T-cell (primary cell): ENCODE results near the gene USP48. TPM values are rescaled to one million over a fixed set of nuclear protein-coding genes. Genes with fewer than 3 reads are reported as not detected.
A peak's percentile ranks its signal among the peaks of the same experiment; 100 is the strongest.
"Not testable (repeated sequence)": the region's sequence is repeated elsewhere in the genome, so short reads cannot be mapped to it uniquely, and the experiment has no call there.

Experiments
- ATAC-seq, 4 experiments: fragments of 200-7000 bp in 3 of 4; fragments of 150-1000 bp in 1 of 4; cut with Tn5 transposase; replicated peaks in 1 of 4; 1 replicate in 3 of 4; 2 replicates in 1 of 4; pipeline ENCODE4 v1.10.0; 2021; ENCODE audit warnings: moderate library complexity in 3 of 4, mild to moderate bottlenecking in 2 of 4, moderate number of reproducible peaks in 1 of 4
- CTCF ChIA-PET, 2 donors: fragments of 300-600 bp; sonication (Branson Sonifier 250); formaldehyde crosslinking; loops; one replicate each; lab custom pipeline; 2022; ENCODE audit warnings: antibody characterized with exemption in 2 of 2; lab: Charles Lee
- POLR2A ChIA-PET, 2 donors: fragments of 300-600 bp; sonication (Branson Sonifier 250); formaldehyde crosslinking; loops; one replicate each; lab custom pipeline; 2022; ENCODE audit warnings: antibody characterized with exemption in 2 of 2; lab: Charles Lee
- DNase-seq, 35 experiments: peaks; one replicate each; pipeline versions ENCODE4 v3.0.0 to v3.0.0-alpha.2; 2013 to 2023
- H3K27ac ChIP-seq: one replicate; pipeline ENCODE4 v1.5.1; 2013; ENCODE audit warnings: low read length
- H3K27me3 ChIP-seq, 2 experiments: replicated peaks in 1 of 2; 1 replicate in 1 of 2; 2 replicates in 1 of 2; pipeline versions ENCODE4 v1.6.1 to v1.7.0; 2013; ENCODE audit warnings: low read length in 1 of 2, mixed read lengths in 1 of 2; ENCODE audit not compliant: control insufficient read depth in 2 of 2, insufficient read depth in 2 of 2; ENCODE audit errors: extremely low read depth in 1 of 2
- H3K36me3 ChIP-seq, 2 donors: 1 replicate in 1 of 2; 2 replicates in 1 of 2; pipeline versions ENCODE4 v1.6.1 to v1.7.0; 2013; ENCODE audit warnings: low read length in 1 of 2; ENCODE audit not compliant: control insufficient read depth in 2 of 2, insufficient read depth in 1 of 2; ENCODE audit errors: extremely low read depth in 1 of 2
- H3K4me1 ChIP-seq, 2 experiments: 1 replicate in 1 of 2; 2 replicates in 1 of 2; pipeline versions ENCODE4 v1.6.1 to v1.7.0; 2013; ENCODE audit warnings: low read length in 2 of 2, mixed read lengths in 1 of 2; ENCODE audit not compliant: insufficient read depth in 2 of 2, control insufficient read depth in 1 of 2; ENCODE audit errors: extremely low read depth in 1 of 2
- H3K4me3 ChIP-seq, 2 donors: 1 replicate in 1 of 2; 2 replicates in 1 of 2; pipeline versions ENCODE4 v1.5.1 to v1.7.0; 2013; ENCODE audit warnings: mild to moderate bottlenecking in 2 of 2, low read length in 1 of 2, moderate library complexity in 1 of 2; ENCODE audit not compliant: control insufficient read depth in 1 of 2; ENCODE audit errors: extremely low read depth in 1 of 2
- H3K9me3 ChIP-seq: 2 replicates; pipeline ENCODE4 v1.7.0; 2013
- H3K27ac Mint-ChIP-seq, 2 donors: one replicate each; pipeline ENCODE4 v1.8.0; 2020 to 2021; ENCODE audit warnings: mild to moderate bottlenecking in 2 of 2, mixed read lengths in 2 of 2
- H3K27me3 Mint-ChIP-seq, 2 donors: one replicate each; pipeline ENCODE4 v1.8.0; 2021 to 2022; ENCODE audit warnings: mixed read lengths in 2 of 2
- H3K36me3 Mint-ChIP-seq: one replicate; pipeline ENCODE4 v1.8.0; 2021; ENCODE audit warnings: mixed read lengths
- H3K4me1 Mint-ChIP-seq, 3 donors: one replicate each; pipeline ENCODE4 v1.8.0; 2020 to 2022; ENCODE audit warnings: mixed read lengths in 3 of 3, mild to moderate bottlenecking in 1 of 3
- H3K4me3 Mint-ChIP-seq, 3 donors: one replicate each; pipeline ENCODE4 v1.8.0; 2020 to 2022; ENCODE audit warnings: mild to moderate bottlenecking in 3 of 3, mixed read lengths in 3 of 3, moderate library complexity in 3 of 3
- H3K9me3 Mint-ChIP-seq, 3 donors: one replicate each; pipeline ENCODE4 v1.8.0; 2020 to 2022; ENCODE audit warnings: mixed read lengths in 3 of 3
- WGBS: methylation state at CpG from one replicate; pipeline ENCODE4 v1.1.5; 2013; ENCODE audit warnings: missing lambda C conversion rate; ENCODE audit not compliant: insufficient coverage; 5-methylcytosine and 5-hydroxymethylcytosine counted together
- total RNA-seq, 35 experiments: library from RNA in 6 of 35; stranded (reverse) in 6 of 35; fragments of 120-200 nt in 1 of 35; gene quantifications; one replicate each; pipeline versions ENCODE4 v1.2.1 to v1.2.4 and lab custom pipeline; 2013 to 2026

Gene USP48
- total RNA-seq, 5 donors from 2014 or later (not counting 1 experiment from before 2014, with no cell fraction given) = 65.8 to 95.6 (median 77.5) TPM

DNA sequence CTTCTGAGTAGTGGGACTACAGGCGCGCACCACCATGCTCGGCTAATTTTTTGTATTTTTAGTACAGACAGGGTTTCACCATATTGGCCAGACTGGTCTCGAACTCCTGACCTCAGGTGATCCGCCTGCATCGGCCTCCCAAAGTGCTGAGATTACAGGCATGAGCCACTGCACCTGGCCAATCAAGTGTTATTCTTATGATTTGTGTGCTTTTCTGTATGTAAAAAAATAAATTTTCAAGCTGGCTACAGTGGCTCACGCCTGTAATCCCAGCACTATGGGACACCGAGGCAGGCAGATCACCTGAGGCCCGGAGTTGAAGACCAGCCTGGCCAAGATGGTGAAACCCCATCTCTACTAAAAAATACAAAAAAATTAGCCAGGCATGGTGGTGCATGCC is 12.3 kb downstream of the USP48 start:
- 97% methylated on average over 9 of the region's 9 CpGs for WGBS
- H3K4me3 Mint-ChIP-seq, H3K4me3 ChIP-seq, H3K9me3 ChIP-seq, H3K27ac Mint-ChIP-seq, H3K27me3 ChIP-seq, H3K27ac ChIP-seq, DNase-seq, ATAC-seq, H3K36me3 ChIP-seq, H3K9me3 Mint-ChIP-seq, H3K27me3 Mint-ChIP-seq, H3K36me3 Mint-ChIP-seq: not testable (repeated sequence)
- ChIA-PET CTCF (interaction anchor here in 1 of 2 donors (0.6 kb wide), 1 partner anchor 583 kb away, joined by 6 read pairs; no protein-coding TSS in a partner anchor), POLR2A (interaction anchor here in 1 of 2 donors (0.6 kb wide), 1 partner anchor 29 kb away, joined by 6 read pairs; no protein-coding TSS in a partner anchor)
- H3K4me1 Mint-ChIP-seq = peaks cover 39 to 59% (median 50%) of the 10 kb centered on the region in 3 donors
- peaks cover 0 to 44% of the 10 kb centered on the region in 2 experiments for H3K4me1 ChIP-seq

DNA sequence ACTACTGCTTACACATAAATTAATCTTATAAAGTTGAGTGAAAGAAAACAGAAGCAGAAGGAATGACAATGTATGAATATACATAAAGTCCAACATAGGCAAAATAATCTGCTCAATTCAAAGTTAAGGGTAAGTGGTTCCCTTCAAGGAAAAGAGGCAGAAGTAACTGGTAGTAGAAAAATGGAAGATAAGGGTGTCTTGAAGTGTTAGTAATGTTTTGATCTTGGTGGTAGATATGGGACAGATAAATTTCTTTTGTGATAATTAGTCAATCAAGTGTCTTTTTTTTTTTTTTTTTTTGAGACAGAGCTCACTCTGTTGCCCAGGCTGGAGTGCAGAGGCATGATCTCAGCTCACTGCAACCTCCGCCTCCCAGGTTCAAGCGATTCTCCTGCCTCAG is 12.7 kb downstream of the USP48 start:
- Mint-ChIP-seq H3K36me3 (peaks cover 9% of the 10 kb centered on the region), H3K9me3 (no peaks in the 10 kb centered on the region), H3K4me3 (no peak overlapping the region), H3K27me3 (no peaks in the 10 kb centered on the region), H3K4me1 (peaks cover 42 to 60% (median 50%) of the 10 kb centered on the region in 3 donors), H3K27ac (no peak overlapping the region)
- Histone ChIP-seq H3K27me3 (no peaks in the 10 kb centered on the region), H3K4me1 (peaks cover 0 to 42% of the 10 kb centered on the region in 2 experiments), H3K4me3 (no peak overlapping the region), H3K27ac (no peak overlapping the region), H3K36me3 (no peaks in the 10 kb centered on the region), H3K9me3 (no peaks in the 10 kb centered on the region)
- ChIA-PET POLR2A (interaction anchor here in 1 of 2 donors (0.6 kb wide), 1 partner anchor 29 kb away, joined by 6 read pairs; no protein-coding TSS in a partner anchor), CTCF (interaction anchor here in 1 of 2 donors (0.6 kb wide), 1 partner anchor 583 kb away, joined by 6 read pairs; no protein-coding TSS in a partner anchor)
- WGBS = 100% methylated on average over 2 of the region's 2 CpGs
- ATAC-seq (no peak), DNase-seq (no peak)

GRCh38 chr1:21767106-21767505 is 15.8 kb downstream of the USP48 start:
- WGBS = 100% methylated on average over 4 of the region's 8 CpGs
- peaks cover 42 to 64% (median 59%) of the 10 kb centered on the region in 3 donors for H3K4me1 Mint-ChIP-seq
- H3K27me3 Mint-ChIP-seq, H3K4me3 Mint-ChIP-seq, H3K9me3 ChIP-seq, H3K36me3 Mint-ChIP-seq, H3K36me3 ChIP-seq, CTCF ChIA-PET, H3K27ac ChIP-seq, H3K27ac Mint-ChIP-seq, H3K9me3 Mint-ChIP-seq, H3K4me3 ChIP-seq, DNase-seq, ATAC-seq, POLR2A ChIA-PET, H3K27me3 ChIP-seq: not testable (repeated sequence)
- peaks cover 0 to 26% of the 10 kb centered on the region in 2 experiments for H3K4me1 ChIP-seq

- CTCF ChIA-PET = no interaction called here
- H3K4me3 ChIP-seq = no peak overlapping the region
- ATAC-seq = no peak
- no peaks in the 10 kb centered on the region for H3K36me3 ChIP-seq
- H3K9me3 ChIP-seq = no peaks in the 10 kb centered on the region
- Mint-ChIP-seq H3K27me3 (no peaks in the 10 kb centered on the region), H3K36me3 (peaks cover 9% of the 10 kb centered on the region), H3K9me3 (no peaks in the 10 kb centered on the region), H3K27ac (peak overlapping the region in 1 of 2 donors; percentile 48), H3K4me1 (peaks cover 47 to 64% (median 64%) of the 10 kb centered on the region in 3 donors), H3K4me3 (no peak overlapping the region)
- POLR2A ChIA-PET = no interaction called here
- no peak for DNase-seq
- H3K27me3 ChIP-seq = no peaks in the 10 kb centered on the region
- 100% methylated on average over 1 of the region's 4 CpGs for WGBS
- H3K4me1 ChIP-seq = peaks cover 0 to 30% of the 10 kb centered on the region in 2 experiments
- H3K27ac ChIP-seq = no peak overlapping the region
Observed at GRCh38 chr1:21766210-21766609, 16.7 kb downstream of the USP48 start.

- no peak overlapping the region for H3K4me3 ChIP-seq
- POLR2A ChIA-PET = no interaction called here
- no peaks in the 10 kb centered on the region for H3K9me3 ChIP-seq
- no peak for ATAC-seq
- no peak overlapping the region for H3K4me3 Mint-ChIP-seq
- no peak overlapping the region for H3K27ac ChIP-seq
- no peaks in the 10 kb centered on the region for H3K27me3 Mint-ChIP-seq
- no peaks in the 10 kb centered on the region for H3K9me3 Mint-ChIP-seq
- 81% methylated on average over 11 of the region's 13 CpGs for WGBS
- CTCF ChIA-PET = interaction anchor here in 1 of 2 donors (0.7 kb wide), 1 partner anchor 35 kb away, joined by 4 read pairs; no protein-coding TSS in a partner anchor
- no peaks in the 10 kb centered on the region for H3K36me3 ChIP-seq
- peaks cover 4% of the 10 kb centered on the region for H3K36me3 Mint-ChIP-seq
- peak in 1 of 35 experiments; percentile 11 for DNase-seq
- H3K27me3 ChIP-seq = no peaks in the 10 kb centered on the region
- H3K4me1 Mint-ChIP-seq = peaks cover 45 to 69% (median 68%) of the 10 kb centered on the region in 3 donors
- no peak overlapping the region for H3K27ac Mint-ChIP-seq
- H3K4me1 ChIP-seq = peaks cover 0 to 27% of the 10 kb centered on the region in 2 experiments
Observed at GRCh38 chr1:21764615-21765423, 18.1 kb downstream of the USP48 start.

- H3K27me3 ChIP-seq = no peaks in the 10 kb centered on the region
- H3K4me1 ChIP-seq = peaks cover 0 to 27% of the 10 kb centered on the region in 2 experiments
- H3K36me3 ChIP-seq = no peaks in the 10 kb centered on the region
- no peaks in the 10 kb centered on the region for H3K9me3 ChIP-seq
- POLR2A ChIA-PET = no interaction called here
- H3K4me3 ChIP-seq = no peak overlapping the region
- H3K27ac Mint-ChIP-seq = no peak overlapping the region
- H3K36me3 Mint-ChIP-seq = peaks cover 2% of the 10 kb centered on the region
- no peak for DNase-seq
- no peak overlapping the region for H3K4me3 Mint-ChIP-seq
- H3K27ac ChIP-seq = no peak overlapping the region
- 100% methylated on average over 3 of the region's 7 CpGs for WGBS
- no peak for ATAC-seq
- CTCF ChIA-PET = no interaction called here
- H3K4me1 Mint-ChIP-seq = peaks cover 49 to 71% (median 70%) of the 10 kb centered on the region in 3 donors
- H3K9me3 Mint-ChIP-seq = no peaks in the 10 kb centered on the region
- no peaks in the 10 kb centered on the region for H3K27me3 Mint-ChIP-seq
Observed at GRCh38 chr1:21763694-21764419, 19.1 kb downstream of the USP48 start.
